Measurements from ENCODE around the gene HEPN1.

Gene HEPN1

GRCh38 chr11:124878759-124879492 is 40.1 kb upstream of the HEPN1 start:
- no peak for TF ChIP-seq CTCF (IDR thresholded peaks at IDR 0.05; ENCODE audit: borderline replicate concordance, insufficient read depth, low read depth, low read length)

GRCh38 chr11:124879493-124880289 is 39.4 kb upstream of the HEPN1 start:
- TF ChIP-seq CTCF (IDR thresholded peaks at IDR 0.05; ENCODE audit: borderline replicate concordance, insufficient read depth, low read depth, low read length), result no peak
- no peak overlapping the region for H3K4me3 ChIP-seq (ENCODE audit: low read depth, low read length)

More at GRCh38 chr11:124878759-124879492, 40.1 kb upstream of the HEPN1 start:
- H3K4me3 ChIP-seq (ENCODE audit: low read depth, low read length), result no peak overlapping the region

- TF ChIP-seq CTCF (IDR thresholded peaks at IDR 0.05; ENCODE audit: borderline replicate concordance, insufficient read depth, low read depth, low read length), result no peak
- H3K4me3 ChIP-seq (ENCODE audit: low read depth, low read length), result no peak overlapping the region
These were observed 38.8 kb upstream of the HEPN1 start for GRCh38 chr11:124880290-124880611.

GRCh38 chr11:124880958-124881357 is 38.1 kb upstream of the HEPN1 start:
- no peak for TF ChIP-seq CTCF (IDR thresholded peaks at IDR 0.05; ENCODE audit: borderline replicate concordance, insufficient read depth, low read depth, low read length)

GRCh38 chr11:124882339-124883071 is 36.5 kb upstream of the HEPN1 start:
- TF ChIP-seq CTCF (IDR thresholded peaks at IDR 0.05; ENCODE audit: borderline replicate concordance, insufficient read depth, low read depth, low read length), result no peak
- no peak overlapping the region for H3K4me3 ChIP-seq (ENCODE audit: low read depth, low read length)

More at GRCh38 chr11:124880958-124881357, 38.1 kb upstream of the HEPN1 start:
- H3K4me3 ChIP-seq (ENCODE audit: low read depth, low read length), result no peak overlapping the region

- TF ChIP-seq CTCF (IDR thresholded peaks at IDR 0.05; ENCODE audit: borderline replicate concordance, insufficient read depth, low read depth, low read length), result no peak
These were observed 34.7 kb upstream of the HEPN1 start for GRCh38 chr11:124884340-124884739.

More at GRCh38 chr11:124884340-124884739, 34.7 kb upstream of the HEPN1 start:
- H3K4me3 ChIP-seq (ENCODE audit: low read depth, low read length), result no peak overlapping the region
